K562 (cell line): ENCODE data around the gene APOC4. TPM values are rescaled to one million over a fixed set of nuclear protein-coding genes. Genes with fewer than 3 reads are reported as not detected.

Experiments used
- ATAC-seq: fragments of 200-7000 bp; cut with Tn5 transposase; 3 replicates; pipeline ENCODE4 v1.9.1; 2020; ENCODE audit warnings: moderate library complexity
- BruUV-seq: library from RNA; stranded (reverse); fragments of 400-500 nt; replicated peaks from 2 replicates; lab custom pipeline; 2021; lab: Mats Ljungman, UMichigan
- CTCF ChIA-PET: fragments of 300-600 bp; formaldehyde crosslinking; extraction: SDS; loops from one replicate; lab custom pipeline; 2021; ENCODE audit warnings: low intra/inter-chr PET ratio; lab: Yijun Ruan, JAX
- POLR2A ChIA-PET: fragments of 300-600, 350-650 bp; sonication (Branson Sonifier 250); formaldehyde crosslinking; extraction: SDS; loops from one replicate; lab custom pipeline; 2021; ENCODE audit warnings: antibody characterized with exemption, inconsistent platforms; lab: Yijun Ruan, JAX
- DNase-seq, 4 experiments: peaks; one replicate each; pipeline versions ENCODE4 v3.0.0 to v3.0.0-alpha.2; 2011 to 2018; ENCODE audit warnings: low spot score in 3 of 4, mixed read lengths in 3 of 4; ENCODE audit errors: extremely low read depth in 1 of 4
- FAIRE-seq: peaks from 2 replicates; lab custom pipeline; 2011; peaks lifted over from hg19 to GRCh38; lab: Jason Lieb, UNC
- H2AFZ ChIP-seq: 2 replicates; pipeline ENCODE4 v1.6.0; 2011; ENCODE audit warnings: low read depth, low read length, control low read depth, inconsistent platforms
- H3K27ac ChIP-seq: fragments of 200-600 bp; 3 replicates; pipeline ENCODE4 v1.8.0; 2011; ENCODE audit warnings: low read depth, mild to moderate bottlenecking, control low read depth, inconsistent platforms, low read length, moderate library complexity, mixed read lengths; ENCODE audit errors: extremely low read depth
- H3K27me3 ChIP-seq, 2 experiments: fragments of 300-600 bp in 1 of 2; 2 replicates in 1 of 2; 3 replicates in 1 of 2; pipeline versions ENCODE4 v1.6.0 to v1.8.0; 2011; ENCODE audit warnings: inconsistent platforms in 2 of 2, low read length in 2 of 2, mild to moderate bottlenecking in 1 of 2, mixed read lengths in 1 of 2, moderate library complexity in 1 of 2; ENCODE audit not compliant: control insufficient read depth in 2 of 2, insufficient read depth in 2 of 2
- H3K36me3 ChIP-seq: fragments of 300-600 bp; 3 replicates; pipeline ENCODE4 v1.8.0; 2011; ENCODE audit warnings: mild to moderate bottlenecking, low read length, inconsistent platforms; ENCODE audit not compliant: control insufficient read depth, insufficient read depth
- H3K4me1 ChIP-seq, 2 experiments: fragments of 200-600 bp in 1 of 2; replicated peaks in 1 of 2; 2 replicates in 1 of 2; 3 replicates in 1 of 2; pipeline versions ENCODE4 v1.5.1 to v1.8.0; 2011; ENCODE audit warnings: inconsistent platforms in 2 of 2, low read length in 2 of 2, mild to moderate bottlenecking in 1 of 2, mixed read lengths in 1 of 2, moderate library complexity in 1 of 2; ENCODE audit not compliant: control insufficient read depth in 2 of 2, insufficient read depth in 2 of 2
- H3K4me2 ChIP-seq: 2 replicates; pipeline ENCODE4 v1.6.1; 2011; ENCODE audit warnings: low read length, control low read depth, inconsistent platforms, mixed read lengths; ENCODE audit not compliant: insufficient read depth
- H3K4me3 ChIP-seq: fragments of 200-600 bp; sonication (generic), shearing (Covaris generic); 2 replicates; pipeline ENCODE4 v1.5.1; 2016; ENCODE audit warnings: control low read depth, inconsistent platforms
- H3K79me2 ChIP-seq: fragments of 200-600 bp; 3 replicates; pipeline ENCODE4 v1.8.0; 2011; ENCODE audit warnings: low read length, inconsistent platforms; ENCODE audit not compliant: control insufficient read depth, insufficient read depth
- H3K9ac ChIP-seq, 2 experiments: 2 replicates each; pipeline versions ENCODE4 v1.6.0 to v1.6.1; 2011; ENCODE audit warnings: low read depth in 2 of 2, low read length in 2 of 2, control low read depth in 1 of 2, inconsistent platforms in 1 of 2, mild to moderate bottlenecking in 1 of 2, mixed read lengths in 1 of 2; ENCODE audit not compliant: insufficient read depth in 1 of 2
- H3K9me1 ChIP-seq: one replicate; pipeline ENCODE4 v1.6.0; 2011; ENCODE audit warnings: inconsistent platforms, mild to moderate bottlenecking, low read length, moderate library complexity; ENCODE audit not compliant: control insufficient read depth, insufficient read depth
- H3K9me3 ChIP-seq: replicated peaks from 2 replicates; pipeline ENCODE4 v1.5.1; 2011; ENCODE audit warnings: low read depth, low read length, inconsistent platforms; ENCODE audit not compliant: control insufficient read depth, insufficient read depth
- H4K20me1 ChIP-seq: replicated peaks from 2 replicates; pipeline ENCODE4 v1.6.1; 2011; ENCODE audit warnings: low read length, inconsistent platforms, mixed read lengths; ENCODE audit not compliant: control insufficient read depth, insufficient read depth
- MYC ChIP-seq, 2 experiments: fragments of 250-450 bp in 1 of 2; sonication (Bioruptor Pico) in 1 of 2; IDR thresholded peaks; 2 replicates each; pipeline versions ENCODE4 v1.5.1 to v1.6.1; 2012 to 2021; ENCODE audit warnings: low read depth in 2 of 2, borderline replicate concordance in 1 of 2, improper control_type of control experiment in 1 of 2, low read length in 1 of 2, mild to moderate bottlenecking in 1 of 2, moderate library complexity in 1 of 2
- NEUROD1 ChIP-seq: fragments of 150-350 bp; IDR thresholded peaks from 2 replicates; pipeline ENCODE4 v1.6.1; 2014; ENCODE audit warnings: borderline replicate concordance, low read length, low read depth; ENCODE audit not compliant: partially characterized antibody
- ZKSCAN8 ChIP-seq: fragments of 200-800 bp; sonication (Bioruptor generic); IDR thresholded peaks from 2 replicates; pipeline ENCODE4 v1.6.1; 2016; ENCODE audit warnings: missing genetic modification characterization, missing compliant biosample characterization
- WGBS: fragments of 100-300 bp; shearing (Covaris generic); methylation state at CpG from one replicate; pipeline ENCODE4 v1.1.6; 2016; ENCODE audit warnings: low coverage, mixed read lengths; ENCODE audit not compliant: insufficient coverage; ENCODE audit errors: missing lambda C conversion rate; 5-methylcytosine and 5-hydroxymethylcytosine counted together
- in situ Hi-C: fragments of 300-500 bp; cut with MboI; formaldehyde crosslinking; loops from 4 replicates; pipeline ENCODE4 v1.15.0; 2018; ENCODE audit warnings: inconsistent platforms, mixed read lengths
- intact Hi-C: fragments of 100-400 bp; cut with micrococcal nuclease; formaldehyde crosslinking; loops from 2 replicates; pipeline ENCODE4 v1.14.2; 2022
- polyA plus RNA-seq, 8 experiments: library from polyadenylated mRNA; depleted of rRNA in 4 of 8; stranded (reverse) in 5 of 8; unstranded in 3 of 8; fragments of >200 nt; fragmentation: Nextera tagmentation in 2 of 8; fragmentation: Illumina TruSeq in 1 of 8; extraction: Ambion mirVana in 2 of 8; extraction: Trizol in 1 of 8; gene quantifications; 2 replicates each; pipeline versions ENCODE4 v1.2.1 to v1.2.3, GENCODE V29; 2011 to 2014; ENCODE audit warnings: inconsistent platforms in 1 of 8, missing spikeins in 1 of 8
- total RNA-seq, 7 experiments: library from RNA; depleted of rRNA in 6 of 7; stranded (reverse); fragments of >200 nt in 6 of 7; fragmentation: Illumina TruSeq in 2 of 7; extraction: Trizol in 2 of 7; gene quantifications; 2 replicates each; pipeline versions ENCODE4 v1.2.1 to v1.2.3, GENCODE V29; 2011 to 2021; ENCODE audit warnings: low replicate concordance in 1 of 7
- TF ChIP-seq, protein P1 (sequence below): fragments of 250-450 bp; sonication (Bioruptor Pico); IDR thresholded peaks from 2 replicates; pipeline ENCODE4 v1.8.0; 2021; ENCODE audit warnings: mild to moderate bottlenecking, moderate library complexity
- TF ChIP-seq, protein P2 (sequence below): fragments of 250-450 bp; sonication (Bioruptor Pico); IDR thresholded peaks from 2 replicates; pipeline ENCODE4 v1.4.0; 2020
- TF ChIP-seq, protein P3 (sequence below): fragments of 250-450 bp; sonication (Bioruptor Pico); IDR thresholded peaks from 2 replicates; pipeline ENCODE4 v1.9.0; 2021; ENCODE audit warnings: mild to moderate bottlenecking
- TF ChIP-seq, protein P4 (sequence below): sonication (generic); formaldehyde crosslinking; IDR thresholded peaks from 2 replicates; pipeline ENCODE4 v1.8.0; 2022; ENCODE audit warnings: mild to moderate bottlenecking, missing genetic modification reagents

Gene APOC4
- total and polyA plus RNA-seq, 9 of the 15 experiments (the other 6 are each of a cell fraction or from before 2014, with no cell fraction given) = 0.46 TPM; not detected in 8

DNA sequence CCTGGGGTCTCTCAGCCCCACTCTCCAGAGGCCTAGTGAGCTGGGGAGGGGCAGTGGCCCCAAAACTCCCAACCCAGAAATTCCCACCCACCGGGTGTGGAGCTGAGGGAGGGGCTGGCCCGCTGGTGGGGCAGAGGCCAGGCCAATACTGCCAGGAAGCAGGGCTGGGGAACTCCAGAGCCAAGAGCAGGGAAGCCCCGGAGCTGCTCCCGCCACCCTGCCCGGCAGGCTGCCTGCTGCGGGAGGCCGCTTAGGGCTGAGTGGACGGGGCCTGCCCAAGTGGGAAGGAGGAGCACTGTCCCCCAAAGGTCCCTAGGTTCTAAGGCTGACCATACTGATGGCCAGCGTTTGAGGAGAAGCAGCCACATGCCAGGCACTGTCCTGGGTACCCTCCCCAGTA is 46.2 kb downstream of the APOC4 start:
- WGBS = 90% methylated on average over 8 of the region's 9 CpGs
- TF ChIP-seq, protein P1, sequence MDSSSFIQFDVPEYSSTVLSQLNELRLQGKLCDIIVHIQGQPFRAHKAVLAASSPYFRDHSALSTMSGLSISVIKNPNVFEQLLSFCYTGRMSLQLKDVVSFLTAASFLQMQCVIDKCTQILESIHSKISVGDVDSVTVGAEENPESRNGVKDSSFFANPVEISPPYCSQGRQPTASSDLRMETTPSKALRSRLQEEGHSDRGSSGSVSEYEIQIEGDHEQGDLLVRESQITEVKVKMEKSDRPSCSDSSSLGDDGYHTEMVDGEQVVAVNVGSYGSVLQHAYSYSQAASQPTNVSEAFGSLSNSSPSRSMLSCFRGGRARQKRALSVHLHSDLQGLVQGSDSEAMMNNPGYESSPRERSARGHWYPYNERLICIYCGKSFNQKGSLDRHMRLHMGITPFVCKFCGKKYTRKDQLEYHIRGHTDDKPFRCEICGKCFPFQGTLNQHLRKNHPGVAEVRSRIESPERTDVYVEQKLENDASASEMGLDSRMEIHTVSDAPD (CRISPR knock-in tag) = no peak
- TF ChIP-seq MYC (IDR thresholded peaks at IDR 0.05; ENCODE audit: low read depth, low read length) (no peak), MYC (CRISPR knock-in tag; IDR thresholded peaks at IDR 0.05; ENCODE audit: borderline replicate concordance, low read depth) (no peak), ZKSCAN8 (CRISPR knock-in tag) (no peak), NEUROD1 (no peak)
- TF ChIP-seq, protein P2, sequence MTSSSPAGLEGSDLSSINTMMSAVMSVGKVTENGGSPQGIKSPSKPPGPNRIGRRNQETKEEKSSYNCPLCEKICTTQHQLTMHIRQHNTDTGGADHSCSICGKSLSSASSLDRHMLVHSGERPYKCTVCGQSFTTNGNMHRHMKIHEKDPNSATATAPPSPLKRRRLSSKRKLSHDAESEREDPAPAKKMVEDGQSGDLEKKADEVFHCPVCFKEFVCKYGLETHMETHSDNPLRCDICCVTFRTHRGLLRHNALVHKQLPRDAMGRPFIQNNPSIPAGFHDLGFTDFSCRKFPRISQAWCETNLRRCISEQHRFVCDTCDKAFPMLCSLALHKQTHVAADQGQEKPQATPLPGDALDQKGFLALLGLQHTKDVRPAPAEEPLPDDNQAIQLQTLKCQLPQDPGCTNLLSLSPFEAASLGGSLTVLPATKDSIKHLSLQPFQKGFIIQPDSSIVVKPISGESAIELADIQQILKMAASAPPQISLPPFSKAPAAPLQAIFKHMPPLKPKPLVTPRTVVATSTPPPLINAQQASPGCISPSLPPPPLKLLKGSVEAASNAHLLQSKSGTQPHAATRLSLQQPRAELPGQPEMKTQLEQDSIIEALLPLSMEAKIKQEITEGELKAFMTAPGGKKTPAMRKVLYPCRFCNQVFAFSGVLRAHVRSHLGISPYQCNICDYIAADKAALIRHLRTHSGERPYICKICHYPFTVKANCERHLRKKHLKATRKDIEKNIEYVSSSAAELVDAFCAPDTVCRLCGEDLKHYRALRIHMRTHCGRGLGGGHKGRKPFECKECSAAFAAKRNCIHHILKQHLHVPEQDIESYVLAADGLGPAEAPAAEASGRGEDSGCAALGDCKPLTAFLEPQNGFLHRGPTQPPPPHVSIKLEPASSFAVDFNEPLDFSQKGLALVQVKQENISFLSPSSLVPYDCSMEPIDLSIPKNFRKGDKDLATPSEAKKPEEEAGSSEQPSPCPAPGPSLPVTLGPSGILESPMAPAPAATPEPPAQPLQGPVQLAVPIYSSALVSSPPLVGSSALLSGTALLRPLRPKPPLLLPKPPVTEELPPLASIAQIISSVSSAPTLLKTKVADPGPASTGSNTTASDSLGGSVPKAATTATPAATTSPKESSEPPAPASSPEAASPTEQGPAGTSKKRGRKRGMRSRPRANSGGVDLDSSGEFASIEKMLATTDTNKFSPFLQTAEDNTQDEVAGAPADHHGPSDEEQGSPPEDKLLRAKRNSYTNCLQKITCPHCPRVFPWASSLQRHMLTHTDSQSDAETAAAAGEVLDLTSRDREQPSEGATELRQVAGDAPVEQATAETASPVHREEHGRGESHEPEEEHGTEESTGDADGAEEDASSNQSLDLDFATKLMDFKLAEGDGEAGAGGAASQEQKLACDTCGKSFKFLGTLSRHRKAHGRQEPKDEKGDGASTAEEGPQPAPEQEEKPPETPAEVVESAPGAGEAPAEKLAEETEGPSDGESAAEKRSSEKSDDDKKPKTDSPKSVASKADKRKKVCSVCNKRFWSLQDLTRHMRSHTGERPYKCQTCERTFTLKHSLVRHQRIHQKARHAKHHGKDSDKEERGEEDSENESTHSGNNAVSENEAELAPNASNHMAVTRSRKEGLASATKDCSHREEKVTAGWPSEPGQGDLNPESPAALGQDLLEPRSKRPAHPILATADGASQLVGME (CRISPR knock-in tag) = no peak
- TF ChIP-seq, protein P3, sequence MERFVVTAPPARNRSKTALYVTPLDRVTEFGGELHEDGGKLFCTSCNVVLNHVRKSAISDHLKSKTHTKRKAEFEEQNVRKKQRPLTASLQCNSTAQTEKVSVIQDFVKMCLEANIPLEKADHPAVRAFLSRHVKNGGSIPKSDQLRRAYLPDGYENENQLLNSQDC = no peak
- TF ChIP-seq, protein P4, sequence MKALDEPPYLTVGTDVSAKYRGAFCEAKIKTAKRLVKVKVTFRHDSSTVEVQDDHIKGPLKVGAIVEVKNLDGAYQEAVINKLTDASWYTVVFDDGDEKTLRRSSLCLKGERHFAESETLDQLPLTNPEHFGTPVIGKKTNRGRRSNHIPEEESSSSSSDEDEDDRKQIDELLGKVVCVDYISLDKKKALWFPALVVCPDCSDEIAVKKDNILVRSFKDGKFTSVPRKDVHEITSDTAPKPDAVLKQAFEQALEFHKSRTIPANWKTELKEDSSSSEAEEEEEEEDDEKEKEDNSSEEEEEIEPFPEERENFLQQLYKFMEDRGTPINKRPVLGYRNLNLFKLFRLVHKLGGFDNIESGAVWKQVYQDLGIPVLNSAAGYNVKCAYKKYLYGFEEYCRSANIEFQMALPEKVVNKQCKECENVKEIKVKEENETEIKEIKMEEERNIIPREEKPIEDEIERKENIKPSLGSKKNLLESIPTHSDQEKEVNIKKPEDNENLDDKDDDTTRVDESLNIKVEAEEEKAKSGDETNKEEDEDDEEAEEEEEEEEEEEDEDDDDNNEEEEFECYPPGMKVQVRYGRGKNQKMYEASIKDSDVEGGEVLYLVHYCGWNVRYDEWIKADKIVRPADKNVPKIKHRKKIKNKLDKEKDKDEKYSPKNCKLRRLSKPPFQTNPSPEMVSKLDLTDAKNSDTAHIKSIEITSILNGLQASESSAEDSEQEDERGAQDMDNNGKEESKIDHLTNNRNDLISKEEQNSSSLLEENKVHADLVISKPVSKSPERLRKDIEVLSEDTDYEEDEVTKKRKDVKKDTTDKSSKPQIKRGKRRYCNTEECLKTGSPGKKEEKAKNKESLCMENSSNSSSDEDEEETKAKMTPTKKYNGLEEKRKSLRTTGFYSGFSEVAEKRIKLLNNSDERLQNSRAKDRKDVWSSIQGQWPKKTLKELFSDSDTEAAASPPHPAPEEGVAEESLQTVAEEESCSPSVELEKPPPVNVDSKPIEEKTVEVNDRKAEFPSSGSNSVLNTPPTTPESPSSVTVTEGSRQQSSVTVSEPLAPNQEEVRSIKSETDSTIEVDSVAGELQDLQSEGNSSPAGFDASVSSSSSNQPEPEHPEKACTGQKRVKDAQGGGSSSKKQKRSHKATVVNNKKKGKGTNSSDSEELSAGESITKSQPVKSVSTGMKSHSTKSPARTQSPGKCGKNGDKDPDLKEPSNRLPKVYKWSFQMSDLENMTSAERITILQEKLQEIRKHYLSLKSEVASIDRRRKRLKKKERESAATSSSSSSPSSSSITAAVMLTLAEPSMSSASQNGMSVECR (CRISPR knock-in tag) = no peak

More for the DNA sequence above, 46.2 kb downstream of the APOC4 start:
- Histone ChIP-seq H3K9me1 (no peaks in the 10 kb centered on the region), H3K4me3 (no peak overlapping the region), H3K27ac (no peak overlapping the region), H2AFZ (no peak overlapping the region), H3K9me3 (no peaks in the 10 kb centered on the region), H4K20me1 (no peaks in the 10 kb centered on the region; the same call in 1 of the 2 replicates), H3K36me3 (peaks cover 91% of the 10 kb centered on the region; the same call in 2 of the 3 replicates), H3K79me2 (no peaks in the 10 kb centered on the region), H3K9ac (peak overlapping the region in 1 of 2 experiments; percentile 27; a peak in 1 of 4 replicates), H3K4me2 (no peak overlapping the region), H3K4me1 (peaks cover 0 to 17% of the 10 kb centered on the region in 2 experiments; a peak in 2 of 5 replicates), H3K27me3 (no peaks in the 10 kb centered on the region)
- POLR2A ChIA-PET = interaction anchor here (0.6 to 1.0 kb wide), 4 partner anchors 9 to 308 kb away, joined by 3 to 5 read pairs (median 3); partner anchors contain the start of gene APOE
- FAIRE-seq (no peak), ATAC-seq (no peak), DNase-seq (no peak)
- CTCF ChIA-PET = interaction anchor here (1.7 kb wide), 1 partner anchor 71 kb away, joined by 11 read pairs; no protein-coding TSS in a partner anchor
- in situ Hi-C loops = no loop called here
- BruUV-seq = no TSS peak
- intact Hi-C loops = no loop called here
